IMR-90 (cell line): ENCODE data around the gene CLCF1. TPM values are rescaled to one million over a fixed set of nuclear protein-coding genes. Genes with fewer than 3 reads are reported as not detected.

Experiments
- ATAC-seq: fragments of 200-7000 bp; cut with Tn5 transposase; 2 replicates; pipeline ENCODE4 v1.9.1; 2020; ENCODE audit warnings: low read depth, mild to moderate bottlenecking, moderate library complexity
- BruUV-seq: library from RNA; stranded (reverse); fragments of 400-500 nt; replicated peaks from 2 replicates; lab custom pipeline; 2021; lab: Mats Ljungman, UMichigan
- CTCF ChIA-PET: fragments of 300-600 bp; formaldehyde crosslinking; extraction: SDS; loops from one replicate; lab custom pipeline; 2021; ENCODE audit warnings: antibody characterized with exemption; lab: Yijun Ruan, JAX
- POLR2A ChIA-PET: fragments of 300-600 bp; sonication (Branson Sonifier 250); formaldehyde crosslinking; loops from one replicate; lab custom pipeline; 2022; ENCODE audit warnings: antibody characterized with exemption; ENCODE audit not compliant: unreplicated experiment; lab: Charles Lee
- DNase-seq: peaks from one replicate; pipeline ENCODE4 v3.0.0; 2013
- H2AFZ ChIP-seq: replicated peaks from 2 replicates; pipeline ENCODE3; 2013; ENCODE audit warnings: low read length, mild to moderate bottlenecking; ENCODE audit not compliant: poor library complexity
- H2AK5ac ChIP-seq: 2 replicates; pipeline ENCODE4 v1.6.1; 2013; ENCODE audit warnings: low read depth, low read length, inconsistent platforms
- H2AK9ac ChIP-seq: replicated peaks from 2 replicates; pipeline ENCODE3; 2013; ENCODE audit warnings: mild to moderate bottlenecking, low read depth, low read length, moderate library complexity; ENCODE audit not compliant: poor library complexity
- H2BK120ac ChIP-seq: 2 replicates; pipeline ENCODE4 v1.6.1; 2013; ENCODE audit warnings: low read depth, low read length, inconsistent platforms
- H2BK15ac ChIP-seq: 3 replicates; pipeline ENCODE4 v1.6.1; 2013; ENCODE audit warnings: low read depth, low read length, inconsistent platforms
- H2BK20ac ChIP-seq: 2 replicates; pipeline ENCODE4 v1.6.1; 2013; ENCODE audit warnings: low read depth, mild to moderate bottlenecking, inconsistent platforms, low read length, moderate library complexity
- H2BK5ac ChIP-seq: 2 replicates; pipeline ENCODE4 v1.6.1; 2013; ENCODE audit warnings: mild to moderate bottlenecking, low read depth, low read length, inconsistent platforms; ENCODE audit not compliant: poor library complexity, severe bottlenecking
- H3K14ac ChIP-seq: replicated peaks from 2 replicates; pipeline ENCODE4 v1.6.1; 2013; ENCODE audit warnings: low read depth, low read length, inconsistent platforms
- H3K18ac ChIP-seq: 2 replicates; pipeline ENCODE4 v1.6.1; 2013; ENCODE audit warnings: low read depth, low read length, control low read depth
- H3K23ac ChIP-seq: 2 replicates; pipeline ENCODE4 v1.6.1; 2013; ENCODE audit warnings: low read depth, low read length, inconsistent platforms
- H3K27ac ChIP-seq: 2 replicates; pipeline ENCODE4 v1.5.1; 2013; ENCODE audit warnings: mild to moderate bottlenecking, control low read depth, low read length; ENCODE audit not compliant: insufficient read depth
- H3K27me3 ChIP-seq: 2 replicates; pipeline ENCODE4 v1.6.1; 2013; ENCODE audit warnings: low read length; ENCODE audit not compliant: control insufficient read depth, insufficient read depth
- H3K36me3 ChIP-seq: 2 replicates; pipeline ENCODE4 v1.6.1; 2013; ENCODE audit warnings: low read length, mixed read lengths; ENCODE audit not compliant: control insufficient read depth, insufficient read depth
- H3K4ac ChIP-seq: 2 replicates; pipeline ENCODE4 v1.6.1; 2013; ENCODE audit warnings: low read depth, low read length, inconsistent platforms
- H3K4me1 ChIP-seq: 2 replicates; pipeline ENCODE4 v1.6.1; 2013; ENCODE audit warnings: low read length, mixed read lengths; ENCODE audit not compliant: control insufficient read depth, insufficient read depth
- H3K4me2 ChIP-seq: 2 replicates; pipeline ENCODE4 v1.6.1; 2013; ENCODE audit warnings: low read depth, mild to moderate bottlenecking, control low read depth, low read length, moderate library complexity
- H3K4me3 ChIP-seq: 2 replicates; pipeline ENCODE4 v1.5.1; 2013; ENCODE audit warnings: low read depth, mild to moderate bottlenecking, control low read depth, low read length, moderate library complexity; ENCODE audit not compliant: insufficient read depth
- H3K56ac ChIP-seq: 2 replicates; pipeline ENCODE4 v1.6.1; 2013; ENCODE audit warnings: low read length, inconsistent platforms; ENCODE audit not compliant: insufficient read depth; ENCODE audit errors: extremely low read depth
- H3K79me1 ChIP-seq, 2 experiments: 2 replicates each; pipeline ENCODE4 v1.6.1; 2013; ENCODE audit warnings: low read length in 2 of 2, inconsistent platforms in 1 of 2, low read depth in 1 of 2
- H3K9ac ChIP-seq: 2 replicates; pipeline ENCODE4 v1.6.1; 2013; ENCODE audit warnings: low read depth, low read length, control low read depth
- H3K9me1 ChIP-seq: 2 replicates; pipeline ENCODE4 v1.6.1; 2013; ENCODE audit warnings: low read length, inconsistent platforms; ENCODE audit not compliant: insufficient read depth
- H3K9me3 ChIP-seq: 2 replicates; pipeline ENCODE4 v1.6.1; 2013; ENCODE audit warnings: low read length; ENCODE audit not compliant: control insufficient read depth, insufficient read depth
- H4K20me1 ChIP-seq: 2 replicates; pipeline ENCODE4 v1.6.1; 2013; ENCODE audit warnings: low read length, inconsistent platforms; ENCODE audit not compliant: insufficient read depth
- H4K5ac ChIP-seq: 2 replicates; pipeline ENCODE4 v1.6.1; 2013; ENCODE audit warnings: mild to moderate bottlenecking, low read depth, low read length, control low read depth
- H4K8ac ChIP-seq, 2 experiments: 2 replicates each; pipeline ENCODE4 v1.6.1; 2013; ENCODE audit warnings: low read depth in 2 of 2, low read length in 2 of 2, control low read depth in 1 of 2, inconsistent platforms in 1 of 2
- H4K91ac ChIP-seq: 2 replicates; pipeline ENCODE4 v1.6.1; 2013; ENCODE audit warnings: low read depth, low read length, inconsistent platforms; ENCODE audit not compliant: insufficient read depth
- CEBPB ChIP-seq: IDR thresholded peaks from 2 replicates; pipeline ENCODE4 v1.6.1; 2012; ENCODE audit warnings: low read depth, low read length, improper control_type of control experiment
- WGBS, 2 experiments: methylation state at CpG; one replicate each; pipeline versions ENCODE4 v1.1.5 to v1.1.7; 2013; ENCODE audit warnings: missing lambda C conversion rate in 2 of 2; ENCODE audit not compliant: insufficient read length in 1 of 2; ENCODE audit errors: extremely low coverage in 2 of 2; 5-methylcytosine and 5-hydroxymethylcytosine counted together
- dilution Hi-C: fragments of 300-500 bp; cut with HindIII; formaldehyde crosslinking; loops from one replicate; pipeline ENCODE4 v1.14.3; 2018; ENCODE audit warnings: low sequenced_read_pairs; ENCODE audit not compliant: unreplicated experiment
- in situ Hi-C: fragments of 300-500 bp; cut with MboI; formaldehyde crosslinking; loops from 3 replicates; pipeline ENCODE4 v1.14.3; 2019; ENCODE audit warnings: low sequenced_read_pairs, inconsistent platforms, mixed read lengths
- intact Hi-C: fragments of 100-400 bp; cut with micrococcal nuclease; formaldehyde crosslinking; loops from 2 replicates; pipeline ENCODE4 v1.10.0; 2022
- polyA plus RNA-seq, 3 experiments: library from polyadenylated mRNA; depleted of rRNA; stranded (reverse); fragments of >200 nt; gene quantifications; 2 replicates each; pipeline ENCODE4 v1.2.3, GENCODE V29; 2012; ENCODE audit warnings: low replicate concordance in 1 of 3
- total RNA-seq: library from RNA; depleted of rRNA; stranded (reverse); fragments of >200 nt; gene quantifications from 2 replicates; pipeline ENCODE4 v1.2.3, GENCODE V29; 2012

CLCF1 gene
- total and polyA plus RNA-seq, 2 of the 4 experiments (the other 2 are of a cell fraction), result 5.6 to 27.8 TPM

GRCh38 chr11:67400251-67400941 lies 27.0 kb upstream of the CLCF1 start:
- Histone ChIP-seq H4K5ac (no peak overlapping the region), H3K27ac (peak overlapping the region; percentile 87), H3K18ac (no peak overlapping the region), H3K27me3 (no peaks in the 10 kb centered on the region), H3K14ac (peak overlapping the region; percentile 89), H2AK5ac (peak overlapping the region; percentile 66), H3K56ac (no peak overlapping the region; the same call in none of the 2 replicates), H2BK15ac (no peak overlapping the region), H3K4me1 (peaks cover 13% of the 10 kb centered on the region), H3K9me1 (no peaks in the 10 kb centered on the region), H3K36me3 (peaks cover 41% of the 10 kb centered on the region), H2AK9ac (peak overlapping the region; percentile 99), H4K91ac (peak overlapping the region; percentile 2; the same call in 1 of the 2 replicates), H2BK20ac (no peak overlapping the region), H2AFZ (peak overlapping the region; percentile 8), H3K23ac (peak overlapping the region; percentile 86), H4K20me1 (peaks cover 33% of the 10 kb centered on the region), H3K9me3 (no peaks in the 10 kb centered on the region), H2BK5ac (peak overlapping the region; percentile 5), H3K9ac (peak overlapping the region; percentile 84), H2BK120ac (no peak overlapping the region), H3K4me2 (peak overlapping the region; percentile 98), H3K4ac (peak overlapping the region; percentile 76), H4K8ac (peak overlapping the region in 1 of 2 experiments; percentile 86; a peak in 1 of 4 replicates), H3K4me3 (peak overlapping the region; percentile 72), H3K79me1 (peaks cover 17 to 35% of the 10 kb centered on the region in 2 experiments; a peak in 3 of 4 replicates)
- intact Hi-C loops (loop anchor here (2.0 kb wide), 1 partner anchor 108 kb away; the partner anchor contains the start of gene CDK2AP2), in situ Hi-C loops (no loop called here), dilution Hi-C loops (no loop called here)
- 51% methylated on average over 12 of the region's 23 CpGs; no CpG with 5 or more reads in 1 of the 2 experiments for WGBS, 2 experiments
- ATAC-seq (no peak), DNase-seq (no peak)
- TF ChIP-seq CEBPB, result no peak
- CTCF ChIA-PET, result interaction anchor here (0.7 kb wide), 1 partner anchor 73 kb away, joined by 3 read pairs; no protein-coding TSS in a partner anchor
- no TSS peak for BruUV-seq
- POLR2A ChIA-PET, result interaction anchor here (0.5 to 1.2 kb wide), 2 partner anchors 44 to 69 kb away, joined by 4 to 7 read pairs; partner anchors contain the start of gene TMEM134
